ENCODE data around the gene PLIN4.
"Not testable (repeated sequence)": the region's sequence is repeated elsewhere in the genome, so short reads cannot be mapped to it uniquely, and the experiment has no call there.

The PLIN4 gene

GRCh38 chr19:4527377-4527776 lies 9.1 kb upstream of the PLIN4 start:
- DNase-seq (ENCODE audit: extremely low read depth in 1 of 2, low read depth in 1 of 2): not testable (repeated sequence)

- DNase-seq (ENCODE audit: extremely low read depth in 1 of 2, low read depth in 1 of 2): no peak
These were observed 7.3 kb upstream of the PLIN4 start for GRCh38 chr19:4525563-4526002.

GRCh38 chr19:4524808-4525562 lies 6.7 kb upstream of the PLIN4 start:
- peak in 1 of 2 donors; percentile 47 for DNase-seq (ENCODE audit: extremely low read depth in 1 of 2, low read depth in 1 of 2)

- no peak for DNase-seq (ENCODE audit: extremely low read depth in 1 of 2, low read depth in 1 of 2)
These were observed 5.2 kb upstream of the PLIN4 start for GRCh38 chr19:4523306-4524110.

- DNase-seq (ENCODE audit: extremely low read depth in 1 of 2, low read depth in 1 of 2): no peak
These were observed 4.2 kb upstream of the PLIN4 start for GRCh38 chr19:4522291-4523002.

- no peak for DNase-seq (ENCODE audit: extremely low read depth in 1 of 2, low read depth in 1 of 2)
These were observed 3.6 kb upstream of the PLIN4 start for GRCh38 chr19:4521888-4522242.

- no peak for DNase-seq (ENCODE audit: extremely low read depth in 1 of 2, low read depth in 1 of 2)
These were observed 3.0 kb upstream of the PLIN4 start for GRCh38 chr19:4521170-4521887.

GRCh38 chr19:4519521-4520277 lies 1.4 kb upstream of the PLIN4 start:
- DNase-seq (ENCODE audit: extremely low read depth in 1 of 2, low read depth in 1 of 2): no peak

GRCh38 chr19:4519172-4519496 lies 848 bp upstream of the PLIN4 start:
- no peak for DNase-seq (ENCODE audit: extremely low read depth in 1 of 2, low read depth in 1 of 2)

GRCh38 chr19:4517451-4518057 lies 732 bp downstream of the PLIN4 start:
- DNase-seq (ENCODE audit: extremely low read depth in 1 of 2, low read depth in 1 of 2): no peak

- no peak for DNase-seq (ENCODE audit: extremely low read depth in 1 of 2, low read depth in 1 of 2)
These were observed 1.4 kb downstream of the PLIN4 start for GRCh38 chr19:4516939-4517300.

- no peak for DNase-seq (ENCODE audit: extremely low read depth in 1 of 2, low read depth in 1 of 2)
These were observed 1.9 kb downstream of the PLIN4 start for GRCh38 chr19:4516199-4516938.

- DNase-seq (ENCODE audit: extremely low read depth in 1 of 2, low read depth in 1 of 2): no peak
These were observed 2.6 kb downstream of the PLIN4 start for GRCh38 chr19:4515732-4516131.

GRCh38 chr19:4513248-4513647 lies 5.0 kb downstream of the PLIN4 start:
- no peak for DNase-seq (ENCODE audit: extremely low read depth in 1 of 2, low read depth in 1 of 2)

- no peak for DNase-seq (ENCODE audit: extremely low read depth in 1 of 2, low read depth in 1 of 2)
These were observed 6.2 kb downstream of the PLIN4 start for GRCh38 chr19:4512070-4512469.

GRCh38 chr19:4511300-4512054 lies 6.8 kb downstream of the PLIN4 start:
- no peak for DNase-seq (ENCODE audit: extremely low read depth in 1 of 2, low read depth in 1 of 2)

- no peak for DNase-seq (ENCODE audit: extremely low read depth in 1 of 2, low read depth in 1 of 2)
These were observed 7.6 kb downstream of the PLIN4 start for GRCh38 chr19:4510435-4511255.

- no peak for DNase-seq (ENCODE audit: extremely low read depth in 1 of 2, low read depth in 1 of 2)
These were observed 9.6 kb downstream of the PLIN4 start for GRCh38 chr19:4508698-4509097.

Data from stimulated activated CD8-positive, alpha-beta memory T cell treated with anti-CD3 and anti-CD28 coated beads, Interleukin-7, amount 100 ng/mL, for 48 hours (primary cell).